AG08396 (cell line): ENCODE data around the gene ABCA7.
A peak's percentile ranks its signal among the peaks of the same experiment; 100 is the strongest.

Source experiments
- DNase-seq: peaks from one replicate; pipeline ENCODE4 v3.0.0; 2012; ENCODE audit warnings: low spot score, mixed read lengths

Gene ABCA7

DNA sequence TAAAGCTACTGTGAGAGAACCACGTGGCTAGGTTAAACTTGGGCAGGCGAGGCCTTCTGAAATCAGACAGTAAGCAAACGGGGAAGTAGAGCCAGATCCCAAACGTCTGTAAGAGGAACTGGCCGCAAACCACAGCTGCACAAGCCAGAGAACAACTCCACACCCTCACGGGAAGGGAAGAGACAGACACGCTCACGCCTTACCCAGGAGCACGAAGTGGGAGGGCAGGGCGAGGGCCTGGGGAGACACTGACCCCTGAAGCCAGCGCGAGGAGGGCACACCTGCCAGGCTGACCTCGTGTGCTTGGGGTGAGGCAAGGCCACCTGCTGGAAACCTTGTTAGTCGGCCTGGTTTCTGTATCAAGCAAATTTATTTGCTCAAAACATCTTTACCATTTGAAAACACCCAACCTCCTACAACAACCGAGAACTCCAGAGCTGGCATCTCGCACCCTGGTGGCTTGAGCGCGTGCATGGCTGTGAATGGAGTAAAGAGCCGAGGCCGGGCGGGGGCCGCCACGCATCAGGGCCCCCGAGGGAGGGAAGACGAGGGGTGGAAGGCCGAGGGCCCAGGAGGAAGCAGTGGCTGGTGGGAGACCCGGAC, 48.0 kb downstream of the ABCA7 start:
- no peak for DNase-seq

DNA sequence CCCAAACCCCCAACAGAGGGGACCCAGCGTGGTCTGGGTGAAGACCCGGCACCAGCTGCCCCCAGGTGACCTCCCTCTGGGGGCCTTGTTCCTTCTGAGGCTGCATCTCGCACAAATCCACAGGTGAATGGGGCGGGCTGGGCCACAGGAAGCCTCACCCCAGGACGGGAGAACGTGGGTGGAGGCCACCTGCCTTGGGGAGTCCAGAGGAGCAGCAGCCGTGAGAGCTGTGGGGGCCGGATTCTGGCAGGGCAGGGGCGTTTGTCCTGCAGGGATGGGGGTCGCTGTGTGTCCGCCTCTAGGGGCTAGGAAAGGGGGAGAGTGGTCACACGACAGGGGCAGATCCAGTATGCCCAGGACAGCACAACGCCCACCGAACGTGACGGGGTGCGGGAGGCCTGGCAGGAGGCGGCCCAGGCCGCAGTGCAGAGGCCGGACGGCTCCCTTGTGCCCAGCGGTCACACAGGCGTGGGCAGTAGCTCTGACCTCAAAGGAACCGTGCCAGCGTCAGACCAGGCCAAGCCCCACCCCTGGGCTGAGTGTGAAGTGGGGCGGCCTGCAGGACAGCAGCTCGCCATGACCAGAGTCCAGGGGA, 48.6 kb downstream of the ABCA7 start:
- DNase-seq, result no peak

DNA sequence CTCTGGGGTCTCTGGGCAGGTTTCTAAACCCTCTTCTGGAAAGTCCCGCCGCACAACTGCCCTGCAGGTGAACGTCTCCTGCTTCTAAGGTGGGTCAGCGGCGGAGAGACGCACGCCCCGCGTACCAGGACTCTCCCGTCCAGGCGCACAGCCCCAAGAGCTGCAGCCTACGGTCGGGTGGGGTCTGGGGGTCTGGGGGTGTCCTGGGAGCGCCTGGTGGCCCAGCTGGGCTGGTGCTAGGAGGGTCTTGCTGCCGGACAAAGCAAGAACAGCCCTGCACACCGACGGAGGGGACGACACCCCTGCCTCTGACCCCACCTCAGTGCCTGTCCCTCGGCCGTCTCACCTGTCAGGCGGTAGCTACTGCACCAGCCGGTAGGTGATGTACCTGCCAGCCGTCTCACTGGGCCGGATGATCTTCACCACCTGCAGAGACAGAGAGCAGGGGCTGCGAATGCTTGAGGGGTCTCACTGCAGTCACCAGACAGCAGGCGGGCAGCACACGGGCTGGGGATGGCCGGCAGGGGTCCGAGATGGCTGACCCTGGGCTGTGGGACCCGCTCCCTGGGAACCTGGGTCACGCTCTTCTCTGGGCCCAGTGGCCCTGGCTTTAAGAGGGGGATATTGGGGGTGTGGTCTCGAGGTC, 49.3 kb downstream of the ABCA7 start:
- DNase-seq, result no peak

DNA sequence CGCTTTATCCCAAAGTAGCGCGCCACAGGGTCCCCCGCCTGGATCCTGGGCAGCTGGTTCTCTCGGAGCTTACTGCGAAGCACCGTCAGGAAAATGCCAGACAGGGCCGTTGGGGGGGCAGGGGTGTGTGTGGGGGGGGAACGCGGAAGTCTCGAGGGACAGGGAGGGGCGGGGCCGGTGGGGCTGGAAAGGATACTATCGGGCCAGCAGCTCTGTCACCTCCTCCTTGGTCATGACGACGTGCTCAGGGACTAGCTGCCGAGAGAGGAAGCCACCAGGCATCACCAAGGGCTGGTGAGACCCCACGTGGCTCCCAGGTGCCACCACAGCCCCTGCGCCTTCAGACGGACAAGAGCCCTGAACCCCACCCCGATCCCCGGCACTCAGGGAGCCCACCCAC, 50.0 kb downstream of the ABCA7 start:
- no peak for DNase-seq

DNA sequence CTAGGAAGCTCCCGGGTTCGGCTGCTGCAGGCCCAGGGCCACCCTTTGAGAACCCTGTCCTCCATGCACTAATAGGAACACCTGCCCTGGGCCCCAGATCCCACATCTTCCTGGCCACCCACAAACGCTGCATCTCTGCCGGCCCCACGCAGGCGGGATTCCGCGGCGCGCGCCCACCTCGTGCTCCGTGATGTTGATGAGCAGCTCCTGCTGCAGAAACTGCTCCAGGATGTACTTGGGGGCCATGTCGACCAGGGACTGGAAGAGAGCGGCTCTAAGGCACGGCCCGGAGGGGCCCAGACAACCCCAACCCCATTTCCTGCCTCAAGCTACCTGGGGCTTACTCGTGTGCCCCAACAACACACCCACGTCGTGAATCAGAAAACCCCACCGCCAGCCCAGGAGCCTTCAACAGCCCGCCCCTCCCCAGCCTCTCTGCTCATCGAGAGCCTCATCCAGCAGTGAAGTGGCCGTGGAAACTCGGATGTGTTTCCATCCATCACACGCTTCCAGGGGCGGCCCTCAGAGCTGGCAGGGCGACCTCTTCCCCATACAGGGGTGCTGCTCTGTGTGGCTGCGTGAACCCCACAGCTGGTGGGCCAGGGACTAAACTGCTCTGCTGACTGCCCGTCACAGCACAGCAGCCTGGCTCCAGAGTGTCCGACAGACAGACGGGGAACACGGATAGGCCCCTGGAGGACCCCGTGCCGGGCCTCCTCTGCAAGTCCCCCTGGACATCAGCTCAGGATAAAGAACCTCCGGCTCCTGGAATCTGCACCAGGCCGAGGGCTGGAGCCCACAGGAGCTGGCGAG, 51.0 kb downstream of the ABCA7 start:
- DNase-seq, result no peak

DNA sequence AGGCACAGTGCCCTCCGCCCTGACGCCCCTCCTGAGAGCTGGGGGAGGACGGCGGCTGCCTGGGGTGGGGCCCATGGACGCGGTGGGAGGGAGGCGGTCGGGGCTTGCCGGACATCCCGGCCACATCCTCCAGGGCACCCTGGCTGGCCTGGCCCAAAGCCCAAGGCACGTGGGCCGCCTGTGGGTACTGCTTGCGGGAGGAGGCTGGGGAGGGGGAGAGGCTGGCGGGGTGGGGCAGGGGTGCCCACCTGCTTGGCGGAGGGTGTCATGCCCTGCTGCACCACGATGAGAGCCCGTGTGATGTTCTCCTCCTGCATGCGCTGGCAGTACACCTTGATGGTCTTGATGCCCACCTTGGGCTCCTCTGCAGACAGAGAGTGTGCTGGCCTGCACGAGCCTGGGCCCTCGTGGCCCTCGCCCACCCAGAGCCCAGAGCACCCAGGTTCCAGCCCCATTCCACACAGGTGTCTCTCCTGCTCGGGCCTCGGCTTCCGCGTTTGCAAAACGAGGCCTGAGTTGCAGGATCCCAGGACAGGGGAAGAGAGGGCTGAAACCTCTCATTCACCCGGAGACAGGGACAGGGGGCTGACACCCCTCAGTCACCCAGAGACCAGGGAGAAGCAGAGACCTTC, 51.8 kb downstream of the ABCA7 start:
- DNase-seq, result no peak

DNA sequence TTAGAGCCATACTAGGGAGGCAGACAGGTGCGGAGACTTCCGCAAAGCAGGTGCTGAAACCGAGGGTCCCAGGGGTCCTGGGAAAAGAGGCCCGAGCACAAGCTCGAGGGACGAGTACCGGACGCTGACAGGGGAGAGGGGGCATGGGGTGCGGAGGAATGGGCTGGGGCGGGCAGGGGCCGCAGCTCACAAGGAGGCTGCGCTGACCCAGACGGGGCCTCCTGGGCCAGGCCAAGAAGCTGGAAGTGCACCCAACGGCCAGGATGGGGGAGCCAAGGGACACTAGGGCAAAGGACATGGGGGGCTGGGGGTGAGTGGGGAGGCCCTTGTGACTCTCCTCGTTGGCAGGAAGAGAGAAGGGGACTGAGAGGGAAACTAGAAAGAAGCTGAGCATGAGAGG, 53.4 kb downstream of the ABCA7 start:
- no peak for DNase-seq

DNA sequence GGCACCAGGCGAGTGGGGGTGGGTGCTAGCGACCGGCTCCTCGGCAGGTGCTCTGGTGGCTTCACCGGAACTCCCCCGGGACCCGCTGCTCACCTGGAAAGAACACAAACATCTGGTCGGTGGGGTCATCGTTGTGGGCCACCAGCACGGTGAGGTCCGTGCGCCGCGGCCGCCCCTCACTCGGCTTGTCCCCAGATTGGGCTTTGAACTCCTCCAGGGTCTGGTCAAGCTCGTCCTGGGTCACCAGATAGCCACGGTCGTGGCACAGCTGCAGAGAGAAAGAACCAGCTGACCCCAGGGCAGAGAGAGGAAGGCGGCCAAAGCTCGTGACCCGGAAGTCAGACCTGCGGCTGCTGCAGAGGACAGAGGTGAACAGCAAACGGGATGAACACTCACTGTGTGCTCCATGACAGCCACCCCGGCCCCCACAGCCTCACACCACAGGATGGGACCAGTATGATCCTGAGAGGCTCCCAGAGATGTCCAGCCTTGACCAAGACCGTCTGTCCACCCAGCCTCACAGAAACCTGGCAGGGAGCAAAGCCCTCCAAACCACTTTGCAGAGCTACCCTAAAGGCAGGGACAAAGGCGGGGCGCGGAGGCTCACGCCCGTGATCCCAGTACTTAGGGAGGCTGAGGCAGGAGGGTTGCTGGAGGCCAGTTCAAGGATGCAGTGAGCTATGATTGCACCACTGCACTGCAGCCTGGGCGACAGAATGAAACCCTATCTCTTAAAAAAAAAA, 54.1 kb downstream of the ABCA7 start:
- no peak for DNase-seq

DNA sequence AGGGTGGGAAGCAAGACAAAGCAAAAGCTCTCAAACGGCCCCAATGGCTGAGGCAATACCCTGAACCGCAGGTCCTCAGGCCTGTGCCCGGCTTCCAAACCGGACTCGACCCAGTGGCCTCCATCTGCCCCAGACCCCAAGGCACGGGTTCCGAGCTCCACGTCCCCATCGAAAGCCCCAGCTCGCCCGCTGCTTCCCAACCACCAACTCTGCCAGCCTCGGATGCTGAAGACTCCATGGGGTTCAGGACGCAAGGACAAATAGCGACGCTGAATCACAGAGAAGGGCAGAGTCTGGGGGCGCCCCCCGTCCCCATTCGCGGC, 54.7 kb downstream of the ABCA7 start:
- DNase-seq, result no peak

DNA sequence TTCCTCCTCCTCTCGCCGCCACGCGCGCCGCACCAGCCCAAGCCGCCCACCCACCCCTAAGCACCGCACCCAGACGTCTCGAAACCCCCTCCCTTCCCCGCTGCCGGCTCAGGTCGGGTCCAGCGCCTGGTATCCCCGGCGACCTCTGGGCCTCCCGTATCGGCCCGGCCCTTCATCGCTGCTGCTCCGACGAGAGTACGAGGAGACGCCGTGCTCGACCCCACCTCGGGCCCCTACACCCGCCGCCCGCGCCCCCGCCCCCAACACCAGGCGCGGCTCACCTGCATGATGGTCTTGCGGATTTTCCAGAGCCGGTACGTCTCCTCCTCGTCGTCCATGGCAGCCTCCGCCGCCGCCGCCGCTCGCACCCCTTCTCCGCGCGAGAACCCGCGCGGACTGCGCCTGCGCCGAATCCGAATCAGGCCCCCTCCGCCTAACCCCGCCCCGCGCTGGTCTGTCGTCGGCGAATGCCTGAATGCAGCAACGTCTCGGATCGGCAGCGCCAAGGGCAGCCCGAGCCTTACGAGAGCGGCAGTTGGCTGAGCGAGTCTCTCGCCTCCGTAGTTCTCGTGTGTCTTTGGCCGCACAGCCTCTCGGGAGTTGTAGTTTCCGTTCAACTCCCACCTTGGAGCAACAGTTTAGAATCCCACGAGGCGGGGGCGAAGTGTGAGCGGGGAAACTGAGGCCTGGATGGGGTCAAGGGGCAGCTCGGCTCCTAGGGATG, 55.2 kb downstream of the ABCA7 start, which contains the start of gene POLR2E:
Gene POLR2E (minus strand): TSS at position 398 of the 724 bp plus-strand sequence. CDS start 60 bp downstream, at position 338.
- peak; percentile 99 for DNase-seq

DNA sequence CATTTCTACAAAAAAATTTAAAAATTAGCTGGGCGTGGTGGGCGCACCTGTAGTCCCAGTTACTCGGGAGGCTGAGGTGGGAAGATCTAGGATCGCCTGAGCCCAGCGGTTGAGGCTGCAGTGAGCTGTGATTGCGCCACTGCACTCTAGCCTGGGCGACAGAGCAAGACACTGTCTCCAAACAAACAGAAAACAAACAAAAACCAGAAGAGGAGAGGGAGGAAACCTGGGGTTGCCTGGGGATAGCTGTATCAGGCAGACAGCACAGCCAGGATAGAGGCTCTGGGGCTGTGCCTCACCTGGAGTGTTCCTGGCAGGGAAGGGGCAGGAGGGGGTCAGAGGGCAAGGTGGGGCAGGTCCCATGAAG, 57.9 kb downstream of the ABCA7 start:
- DNase-seq, result no peak

DNA sequence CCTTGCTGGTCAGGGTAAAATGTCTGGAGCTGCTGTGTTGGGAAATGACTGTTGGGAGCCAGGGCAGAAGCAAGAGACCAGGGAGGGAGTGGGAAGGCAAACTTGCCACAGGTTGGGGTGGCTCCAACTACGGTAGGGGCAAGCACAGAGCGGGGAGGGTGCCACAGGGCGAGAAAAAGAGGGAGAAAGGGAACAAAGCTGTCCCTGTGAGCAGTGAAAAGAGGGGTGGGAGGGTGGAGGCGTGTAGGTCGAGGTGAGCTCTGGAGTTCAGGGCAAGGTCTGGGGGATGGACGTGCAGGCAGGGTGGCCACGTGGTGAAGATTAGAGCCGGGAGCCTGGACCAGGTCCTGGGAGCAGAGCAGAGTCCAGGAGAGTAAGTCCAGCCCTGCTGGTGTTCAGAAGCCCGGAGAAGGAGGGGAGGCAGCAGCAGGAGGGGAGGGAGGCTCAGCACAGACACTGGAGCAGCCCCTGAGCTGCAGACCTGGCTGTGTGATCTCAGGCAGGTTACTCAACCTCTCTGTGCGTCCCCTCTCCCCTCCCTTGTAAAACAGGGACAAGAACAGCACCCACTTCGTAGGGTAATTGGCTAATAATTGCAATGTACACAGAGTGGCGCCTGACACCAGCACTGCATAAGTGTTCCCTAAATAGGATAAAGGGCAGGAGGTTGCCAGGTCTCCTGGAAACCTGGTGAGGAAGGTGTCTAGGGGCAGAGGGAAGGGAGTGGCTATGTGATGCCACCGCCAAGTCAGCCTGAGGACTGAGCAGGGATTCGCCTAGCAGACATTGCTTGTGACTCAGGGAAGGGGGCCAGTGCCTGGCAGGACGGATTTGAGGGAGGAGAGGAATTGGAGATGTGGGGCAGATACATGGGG, 58.5 kb downstream of the ABCA7 start:
- DNase-seq, result no peak

DNA sequence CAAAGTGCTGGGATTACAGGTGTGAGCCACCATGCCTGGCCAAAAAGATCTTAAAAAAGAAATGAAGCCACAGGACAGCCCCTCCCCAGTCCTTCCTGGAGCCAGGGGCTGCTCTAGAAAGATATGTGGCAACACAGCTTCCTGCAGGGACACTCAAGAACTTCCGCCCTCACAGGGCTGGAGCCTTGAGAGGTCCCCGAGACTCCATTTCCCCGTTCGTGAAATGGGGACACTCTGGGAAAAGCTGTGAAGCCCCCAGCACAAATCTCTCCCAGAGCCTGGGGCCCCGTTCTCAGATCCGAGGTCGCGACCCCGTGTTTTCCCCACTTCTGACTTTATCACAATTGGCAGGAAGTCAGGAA, 61.4 kb downstream of the ABCA7 start:
- DNase-seq, result no peak

DNA sequence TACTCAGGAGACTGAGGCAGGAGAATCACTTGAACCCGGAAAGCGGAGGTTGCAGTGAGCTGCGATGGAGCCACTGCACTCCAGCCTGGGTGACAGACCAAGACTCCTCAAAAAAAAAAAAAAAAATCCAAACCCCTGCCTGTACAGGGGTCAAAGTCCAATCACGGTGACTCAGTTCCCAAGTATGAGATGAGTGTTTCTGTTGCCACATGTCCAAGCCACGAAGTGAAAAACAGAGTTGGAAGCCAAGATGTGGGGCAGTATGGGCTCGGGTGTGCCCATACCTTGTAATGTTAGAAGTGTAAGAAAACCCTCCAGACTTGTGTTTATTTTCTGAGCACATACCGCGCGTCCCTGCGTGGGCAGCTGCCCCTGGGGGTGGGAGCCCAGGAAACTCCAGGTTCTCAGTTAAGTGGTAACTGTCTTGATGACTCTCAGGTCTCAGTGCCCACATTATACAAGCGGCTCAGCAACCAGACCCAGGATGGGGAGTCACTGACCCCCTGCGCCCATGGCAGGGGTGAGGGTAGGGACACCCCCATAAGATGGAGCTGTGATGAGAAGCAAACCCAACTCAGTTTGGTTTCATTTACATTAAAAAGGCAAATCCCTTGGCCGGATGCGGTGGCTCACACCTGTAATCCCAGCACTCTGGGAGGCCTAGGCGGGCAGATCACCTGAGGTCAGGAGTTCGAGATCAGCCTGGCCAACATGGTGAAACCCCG, 62.7 kb downstream of the ABCA7 start:
- peak; percentile 84 for DNase-seq

DNA sequence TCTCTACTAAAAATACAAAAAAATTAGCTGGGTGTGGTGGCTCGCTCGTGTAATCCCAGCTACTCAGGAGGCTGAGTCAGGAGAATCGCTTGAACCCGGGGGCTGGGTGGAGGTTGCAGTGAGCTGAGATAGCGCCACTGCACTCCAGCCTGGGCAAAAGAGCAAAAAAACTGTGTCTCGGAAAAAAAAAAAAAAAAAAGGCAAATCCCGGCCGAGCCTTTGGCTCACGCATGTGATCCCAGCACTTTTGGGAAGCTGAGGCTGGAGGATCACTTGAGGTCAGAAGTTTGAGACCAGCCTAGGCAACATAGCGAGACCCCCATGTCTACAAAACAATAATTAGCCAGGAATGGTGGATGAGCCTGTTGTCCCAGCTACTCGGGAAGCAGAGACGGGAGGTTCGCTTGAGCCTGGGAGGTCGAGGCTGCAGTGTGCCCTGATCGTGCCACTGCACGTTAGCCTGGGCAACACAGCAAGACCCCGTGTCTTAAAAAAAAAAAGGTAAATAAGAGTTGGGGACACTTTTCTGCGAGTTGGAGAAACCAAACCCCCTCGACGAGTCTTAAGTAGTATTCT, 63.3 kb downstream of the ABCA7 start:
- no peak for DNase-seq

DNA sequence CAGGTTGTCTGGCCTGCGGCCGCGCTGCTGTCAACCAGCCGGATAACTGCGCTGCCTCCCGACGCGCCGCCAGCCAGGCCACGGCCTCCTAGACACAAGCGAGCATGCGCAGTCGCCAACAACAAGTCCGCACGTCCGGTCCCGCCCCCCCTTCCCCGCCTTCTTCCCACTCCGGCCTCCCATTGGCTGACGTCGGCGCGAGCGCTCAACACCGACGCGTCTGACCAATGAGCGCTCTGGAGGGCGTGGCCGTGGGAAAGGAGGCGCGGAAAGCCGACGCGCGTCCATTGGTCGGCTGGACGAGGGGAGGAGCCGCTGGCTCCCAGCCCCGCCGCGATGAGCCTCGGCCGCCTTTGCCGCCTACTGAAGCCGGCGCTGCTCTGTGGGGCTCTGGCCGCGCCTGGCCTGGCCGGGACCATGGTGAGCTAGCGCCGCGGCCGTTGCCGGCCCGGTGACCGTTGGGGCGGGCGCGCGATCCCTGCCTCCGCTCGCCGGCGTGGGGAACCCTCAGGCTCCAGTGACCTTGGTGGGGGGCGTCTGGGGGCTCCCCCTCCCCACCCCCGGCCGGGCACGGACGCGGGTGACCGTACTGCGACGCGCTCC, 63.9 kb downstream of the ABCA7 start, which contains the start of gene GPX4:
Gene GPX4 (plus strand): TSS at position 287 of the 603 bp plus-strand sequence. CDS start 50 bp downstream, at position 337.
- DNase-seq, result peak; percentile 98

DNA sequence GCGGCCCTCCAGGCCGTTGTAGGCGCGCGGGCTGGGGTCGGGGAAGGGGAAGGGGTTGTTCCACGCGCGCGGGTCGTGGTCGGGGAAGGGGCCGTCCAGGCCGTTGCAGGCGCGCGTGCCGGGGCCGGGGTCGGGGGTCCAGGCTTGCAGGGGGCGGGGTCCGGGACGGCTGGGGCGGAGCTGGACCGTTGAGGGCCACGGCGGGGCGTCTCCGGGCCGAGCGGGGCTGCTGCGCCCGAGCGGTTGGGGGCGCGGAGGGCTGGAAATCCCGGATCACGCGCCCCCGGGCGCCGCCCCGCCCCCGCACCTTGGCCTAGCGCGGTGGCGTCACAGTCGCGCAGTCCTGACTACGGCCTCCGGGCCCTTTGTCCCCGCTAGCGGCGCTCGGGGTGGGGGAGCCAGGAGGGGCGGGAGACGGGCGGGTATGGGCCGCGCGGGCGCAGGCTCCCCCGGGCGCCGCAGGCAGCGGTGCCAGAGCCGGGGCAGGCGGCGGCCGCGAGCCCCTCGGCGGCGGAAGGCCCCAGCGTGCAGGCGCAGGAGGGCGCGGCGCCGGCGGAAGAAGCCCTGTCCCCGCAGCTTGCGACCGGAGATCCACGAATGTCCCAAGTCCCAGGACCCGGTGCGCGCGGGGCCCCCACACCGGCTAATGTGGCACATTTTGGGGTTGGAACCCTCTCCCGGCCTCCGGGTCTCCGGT, 64.6 kb downstream of the ABCA7 start:
- peak; percentile 87 for DNase-seq
